Kidney (tissue), 14 donors: ENCODE measurements around the gene SGPL1. TPM values are rescaled to one million over a fixed set of nuclear protein-coding genes. Genes with fewer than 3 reads are reported as not detected.

ENCODE experiments used
- DNase-seq, 5 donors: peaks; one replicate each; pipeline ENCODE4 v3.0.0-alpha.2; 2013 to 2020
- FAIRE-seq: peaks from 2 replicates; lab custom pipeline; 2012; peaks lifted over from hg19 to GRCh38; lab: Jason Lieb, UNC
- H3K27ac ChIP-seq, 2 donors: one replicate each; pipeline ENCODE4 v1.7.0; 2013; ENCODE audit warnings: low read depth in 2 of 2, low read length in 2 of 2, inconsistent platforms in 1 of 2
- H3K27me3 ChIP-seq: one replicate; pipeline ENCODE4 v1.7.1; 2013; ENCODE audit warnings: low read length, inconsistent platforms; ENCODE audit not compliant: control insufficient read depth, insufficient read depth
- H3K36me3 ChIP-seq, 3 donors: one replicate each; pipeline versions ENCODE4 v1.7.0 to v1.7.1; 2013; ENCODE audit warnings: low read length in 3 of 3, control low read depth in 1 of 3, inconsistent platforms in 1 of 3; ENCODE audit not compliant: insufficient read depth in 3 of 3, control insufficient read depth in 2 of 3
- H3K4me1 ChIP-seq, 3 donors: one replicate each; pipeline versions ENCODE4 v1.7.0 to v1.7.1; 2013; ENCODE audit warnings: low read length in 3 of 3, inconsistent platforms in 1 of 3, low read depth in 1 of 3; ENCODE audit not compliant: control insufficient read depth in 2 of 3, insufficient read depth in 2 of 3
- H3K4me3 ChIP-seq, 3 donors: one replicate each; pipeline versions ENCODE4 v1.7.0 to v1.8.1; 2013; ENCODE audit warnings: low read length in 3 of 3, control low read depth in 1 of 3, inconsistent platforms in 1 of 3
- H3K9ac ChIP-seq, 3 donors: one replicate each; pipeline versions ENCODE4 v1.7.0 to v1.7.1; 2013; ENCODE audit warnings: low read length in 3 of 3, control low read depth in 1 of 3, inconsistent platforms in 1 of 3
- H3K9me3 ChIP-seq, 3 donors: one replicate each; pipeline versions ENCODE4 v1.7.0 to v1.7.1; 2013; ENCODE audit warnings: low read length in 3 of 3, control low read depth in 1 of 3, inconsistent platforms in 1 of 3; ENCODE audit not compliant: control insufficient read depth in 2 of 3, insufficient read depth in 1 of 3
- intact Hi-C: fragments of 100-400 bp; cut with DNase I; formaldehyde crosslinking; loops from one replicate; pipeline ENCODE4 v1.11.1; 2022
- polyA plus RNA-seq: library from polyadenylated mRNA; stranded (reverse); fragments of 350-450 nt; fragmentation: Illumina TruSeq; extraction: RNeasy Lipid Tissue Mini Kit (QIAGEN cat#74804); gene quantifications from one replicate; pipeline ENCODE4 v1.2.3, GENCODE V29; 2014; ENCODE audit warnings: low read depth, low replicate concordance; ENCODE audit not compliant: insufficient read depth
- total RNA-seq: library from RNA; stranded (reverse); fragmentation: NEBNext Ultra II Directional; extraction: Animal tissue kit (Norgen Biotek cat#: 25700); gene quantifications from one replicate; pipeline ENCODE4 v1.2.1, GENCODE V29; 2021
- TF ChIP-seq, protein P1 (sequence below): IDR thresholded peaks from 3 replicates; pipeline ENCODE4 v1.5.1; 2012; ENCODE audit warnings: mild to moderate bottlenecking, moderate library complexity, borderline replicate concordance; ENCODE audit not compliant: insufficient read depth; ENCODE audit errors: extremely low read depth
- donor health status: control.
- donor health status: control.
- donor health status: control.
- donor health status: control.
- donor health status: control.
- donor health status: DM: yes; HTN: yes; CAD: no.
- donor health status: Normal renal cell carcinoma (clear cell type).

Gene SGPL1
- total and polyA plus RNA-seq, 2 donors from 2014 or later: 13.5 to 105 TPM

DNA sequence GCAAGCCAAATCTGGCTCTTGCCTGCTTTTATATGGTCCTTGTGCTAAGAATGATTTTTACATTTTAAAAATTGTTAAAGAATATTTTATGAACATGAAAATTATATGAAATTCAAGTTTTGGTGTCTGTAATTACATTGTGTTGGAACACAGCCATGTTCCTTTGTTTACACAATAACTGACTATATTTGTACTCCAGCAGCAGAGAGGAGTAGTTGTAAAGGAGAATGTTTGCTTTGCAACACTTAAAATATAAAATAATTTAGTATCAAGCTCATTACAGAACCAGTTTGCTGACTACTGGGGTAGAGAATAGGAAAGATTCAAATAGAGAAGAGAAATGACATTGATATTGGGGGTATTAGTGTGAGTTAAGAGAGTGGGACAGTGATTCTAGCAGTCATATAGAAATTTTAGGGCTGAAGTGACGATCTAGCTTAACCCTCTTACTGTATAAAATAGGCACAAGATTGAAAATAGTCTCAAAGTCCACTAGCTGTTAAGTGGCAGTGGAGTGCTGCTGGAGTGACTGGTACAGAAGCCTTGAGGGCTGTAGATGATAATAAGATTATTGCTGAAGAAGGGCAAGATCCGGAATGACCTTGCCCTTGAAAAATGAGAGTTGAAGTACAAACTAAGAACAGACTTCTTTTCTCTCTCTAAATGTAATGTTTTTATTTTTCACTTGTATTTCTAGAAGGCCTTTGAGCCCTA lies 28.2 kb downstream of the SGPL1 start:
- intact Hi-C loops: no loop called here
- H3K36me3 ChIP-seq: peaks cover 0 to 8% (median 2%) of the 10 kb centered on the region in 3 donors

DNA sequence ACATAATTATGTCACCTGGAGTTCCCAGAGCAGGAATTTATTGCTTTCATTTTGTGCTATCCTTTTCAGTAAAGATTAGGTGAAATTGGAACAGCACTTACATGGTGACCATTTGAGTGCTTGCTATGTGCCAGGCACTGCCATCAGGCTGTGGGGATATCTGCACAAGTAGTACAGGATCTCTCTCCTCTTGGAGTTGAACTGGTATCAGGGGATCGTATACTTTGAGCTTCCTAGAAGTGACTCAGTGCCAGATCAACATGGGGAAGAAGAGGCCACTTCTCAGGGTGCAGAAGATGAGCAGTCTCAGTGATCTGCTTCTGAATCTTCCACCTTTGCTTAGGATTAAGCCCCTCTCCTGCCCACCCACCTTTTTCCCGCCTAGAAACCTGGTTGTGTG lies 29.5 kb downstream of the SGPL1 start:
- Histone ChIP-seq H3K9ac (no peak overlapping the region), H3K27ac (no peak overlapping the region), H3K27me3 (no peaks in the 10 kb centered on the region), H3K4me3 (no peak overlapping the region), H3K9me3 (no peaks in the 10 kb centered on the region), H3K36me3 (peaks cover 0 to 8% (median 2%) of the 10 kb centered on the region in 3 donors), H3K4me1 (peaks cover 0 to 5% (median 0%) of the 10 kb centered on the region in 3 donors)
- DNase-seq (no peak), FAIRE-seq (no peak)
- intact Hi-C loops: no loop called here
- TF ChIP-seq, protein P1, sequence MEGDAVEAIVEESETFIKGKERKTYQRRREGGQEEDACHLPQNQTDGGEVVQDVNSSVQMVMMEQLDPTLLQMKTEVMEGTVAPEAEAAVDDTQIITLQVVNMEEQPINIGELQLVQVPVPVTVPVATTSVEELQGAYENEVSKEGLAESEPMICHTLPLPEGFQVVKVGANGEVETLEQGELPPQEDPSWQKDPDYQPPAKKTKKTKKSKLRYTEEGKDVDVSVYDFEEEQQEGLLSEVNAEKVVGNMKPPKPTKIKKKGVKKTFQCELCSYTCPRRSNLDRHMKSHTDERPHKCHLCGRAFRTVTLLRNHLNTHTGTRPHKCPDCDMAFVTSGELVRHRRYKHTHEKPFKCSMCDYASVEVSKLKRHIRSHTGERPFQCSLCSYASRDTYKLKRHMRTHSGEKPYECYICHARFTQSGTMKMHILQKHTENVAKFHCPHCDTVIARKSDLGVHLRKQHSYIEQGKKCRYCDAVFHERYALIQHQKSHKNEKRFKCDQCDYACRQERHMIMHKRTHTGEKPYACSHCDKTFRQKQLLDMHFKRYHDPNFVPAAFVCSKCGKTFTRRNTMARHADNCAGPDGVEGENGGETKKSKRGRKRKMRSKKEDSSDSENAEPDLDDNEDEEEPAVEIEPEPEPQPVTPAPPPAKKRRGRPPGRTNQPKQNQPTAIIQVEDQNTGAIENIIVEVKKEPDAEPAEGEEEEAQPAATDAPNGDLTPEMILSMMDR: no peak

More for the DNA sequence above, 28.2 kb downstream of the SGPL1 start:
- H3K9me3 ChIP-seq: no peaks in the 10 kb centered on the region
- H3K4me1 ChIP-seq: peaks cover 0 to 5% (median 0%) of the 10 kb centered on the region in 3 donors
- no peak overlapping the region for H3K27ac ChIP-seq
- DNase-seq (no peak), FAIRE-seq (no peak)
- no peak overlapping the region for H3K4me3 ChIP-seq
- TF ChIP-seq, protein P1: no peak
- H3K9ac ChIP-seq: no peak overlapping the region
- no peaks in the 10 kb centered on the region for H3K27me3 ChIP-seq

DNA sequence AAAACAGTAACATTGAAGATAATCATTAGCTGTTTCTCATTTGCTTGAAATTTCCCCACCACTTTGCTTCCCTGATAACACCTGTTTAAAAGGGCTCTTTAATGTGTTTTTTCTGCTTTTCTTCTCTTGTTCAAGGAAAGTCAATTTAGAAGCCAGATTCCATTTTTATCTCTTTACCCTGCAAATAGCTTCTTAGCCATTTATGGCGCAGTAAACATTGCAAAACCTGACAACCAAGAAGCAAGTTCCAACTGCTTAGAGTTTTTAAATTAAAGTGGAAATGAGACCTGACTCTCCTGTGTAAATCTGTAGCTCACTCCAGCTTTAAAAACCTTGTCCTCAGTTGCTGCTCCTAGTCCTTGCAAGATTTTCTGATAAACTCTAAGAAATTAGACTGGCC lies 30.1 kb downstream of the SGPL1 start:
- Histone ChIP-seq H3K4me1 (peaks cover 0 to 5% (median 0%) of the 10 kb centered on the region in 3 donors), H3K9ac (no peak overlapping the region)

More for the DNA sequence above, 30.1 kb downstream of the SGPL1 start:
- intact Hi-C loops: no loop called here
- DNase-seq (no peak), FAIRE-seq (no peak)
- no peaks in the 10 kb centered on the region for H3K9me3 ChIP-seq
- TF ChIP-seq, protein P1: no peak
- H3K4me3 ChIP-seq: no peak overlapping the region
- no peaks in the 10 kb centered on the region for H3K27me3 ChIP-seq
- H3K27ac ChIP-seq: no peak overlapping the region
- peaks cover 0 to 8% (median 2%) of the 10 kb centered on the region in 3 donors for H3K36me3 ChIP-seq
